Omental fat pad (tissue), 4 donors: ENCODE data around the gene RTF2. TPM values are rescaled to one million over a fixed set of nuclear protein-coding genes. Genes with fewer than 3 reads are reported as not detected.

ENCODE experiments used
- ATAC-seq: fragments of 150-250 bp; one replicate; pipeline ENCODE4 v1.9.1; 2016; ENCODE audit warnings: mild to moderate bottlenecking, moderate library complexity; ENCODE audit not compliant: low FRiP score
- DNase-seq: peaks from one replicate; pipeline ENCODE4 v3.0.0-alpha.2; 2019; ENCODE audit warnings: low spot score
- total RNA-seq, 4 donors: library from RNA; depleted of rRNA; stranded (reverse); fragments of >200 nt; gene quantifications; one replicate each; pipeline ENCODE4 v1.1.0, GENCODE V29; 2016
- TF ChIP-seq, protein P1 (sequence below), 3 donors: fragments of 450-650 bp; IDR thresholded peaks; one replicate each; pipeline ENCODE4 v1.5.1; 2016 to 2017; ENCODE audit warnings: antibody characterized with exemption in 3 of 3, mild to moderate bottlenecking in 3 of 3, moderate library complexity in 2 of 3

RTF2 gene
- total RNA-seq, 4 donors from 2014 or later, result 52.7 to 62.9 (median 53.7) TPM

DNA sequence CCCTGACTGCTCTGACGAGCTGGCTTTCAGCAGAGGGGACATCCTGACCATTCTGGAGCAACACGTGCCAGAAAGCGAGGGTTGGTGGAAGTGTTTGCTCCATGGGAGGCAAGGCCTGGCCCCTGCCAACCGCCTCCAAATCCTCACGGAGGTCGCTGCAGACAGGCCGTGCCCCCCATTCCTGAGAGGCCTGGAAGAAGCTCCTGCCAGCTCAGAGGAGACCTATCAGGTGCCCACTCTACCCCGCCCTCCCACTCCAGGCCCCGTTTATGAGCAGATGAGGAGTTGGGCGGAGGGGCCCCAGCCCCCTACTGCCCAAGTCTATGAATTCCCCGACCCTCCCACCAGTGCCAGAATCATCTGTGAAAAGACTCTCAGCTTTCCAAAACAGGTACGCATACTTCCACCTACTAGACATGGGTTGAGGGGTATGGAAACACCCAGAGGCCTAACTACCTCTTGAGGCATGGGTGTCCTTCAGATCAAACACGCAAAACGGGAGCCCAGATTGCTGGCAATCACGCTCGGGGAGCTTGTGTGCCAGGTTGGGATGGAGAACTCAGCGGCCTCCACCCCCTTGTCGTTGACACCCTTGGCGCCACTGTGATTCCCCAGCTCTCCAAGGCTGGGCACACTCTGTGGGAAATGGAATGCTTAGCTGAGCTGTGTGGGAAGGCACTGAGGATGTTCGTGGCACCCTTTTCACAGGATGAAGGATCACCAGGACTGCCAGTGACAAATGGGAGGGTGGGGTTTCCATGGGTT is 31.0 kb upstream of the RTF2 start:
- no peak for ATAC-seq
- TF ChIP-seq, protein P1, sequence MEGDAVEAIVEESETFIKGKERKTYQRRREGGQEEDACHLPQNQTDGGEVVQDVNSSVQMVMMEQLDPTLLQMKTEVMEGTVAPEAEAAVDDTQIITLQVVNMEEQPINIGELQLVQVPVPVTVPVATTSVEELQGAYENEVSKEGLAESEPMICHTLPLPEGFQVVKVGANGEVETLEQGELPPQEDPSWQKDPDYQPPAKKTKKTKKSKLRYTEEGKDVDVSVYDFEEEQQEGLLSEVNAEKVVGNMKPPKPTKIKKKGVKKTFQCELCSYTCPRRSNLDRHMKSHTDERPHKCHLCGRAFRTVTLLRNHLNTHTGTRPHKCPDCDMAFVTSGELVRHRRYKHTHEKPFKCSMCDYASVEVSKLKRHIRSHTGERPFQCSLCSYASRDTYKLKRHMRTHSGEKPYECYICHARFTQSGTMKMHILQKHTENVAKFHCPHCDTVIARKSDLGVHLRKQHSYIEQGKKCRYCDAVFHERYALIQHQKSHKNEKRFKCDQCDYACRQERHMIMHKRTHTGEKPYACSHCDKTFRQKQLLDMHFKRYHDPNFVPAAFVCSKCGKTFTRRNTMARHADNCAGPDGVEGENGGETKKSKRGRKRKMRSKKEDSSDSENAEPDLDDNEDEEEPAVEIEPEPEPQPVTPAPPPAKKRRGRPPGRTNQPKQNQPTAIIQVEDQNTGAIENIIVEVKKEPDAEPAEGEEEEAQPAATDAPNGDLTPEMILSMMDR (IDR thresholded peaks at IDR 0.05), result no peak
- no peak for DNase-seq

DNA sequence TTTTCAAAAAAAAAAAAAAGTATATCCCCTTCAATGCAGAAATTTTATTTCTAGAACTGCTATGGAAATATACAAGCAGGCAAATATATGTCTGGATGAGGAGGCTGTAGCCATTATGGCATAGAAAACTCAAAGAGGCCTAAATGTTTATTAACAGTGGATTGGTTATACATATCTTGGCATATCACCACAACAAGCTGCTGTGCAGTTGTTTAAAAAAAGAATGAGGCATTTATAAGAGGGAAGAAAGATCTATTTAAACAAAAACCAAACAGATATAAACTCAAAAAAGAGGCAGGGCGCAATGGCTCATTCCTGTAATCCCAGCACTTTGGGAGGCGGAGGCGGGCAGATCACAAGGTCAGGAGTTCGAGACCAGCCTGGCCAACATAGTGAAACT is 30.1 kb upstream of the RTF2 start:
- no peak for ATAC-seq
- TF ChIP-seq, protein P1 (IDR thresholded peaks at IDR 0.05), result no peak
- no peak for DNase-seq

DNA sequence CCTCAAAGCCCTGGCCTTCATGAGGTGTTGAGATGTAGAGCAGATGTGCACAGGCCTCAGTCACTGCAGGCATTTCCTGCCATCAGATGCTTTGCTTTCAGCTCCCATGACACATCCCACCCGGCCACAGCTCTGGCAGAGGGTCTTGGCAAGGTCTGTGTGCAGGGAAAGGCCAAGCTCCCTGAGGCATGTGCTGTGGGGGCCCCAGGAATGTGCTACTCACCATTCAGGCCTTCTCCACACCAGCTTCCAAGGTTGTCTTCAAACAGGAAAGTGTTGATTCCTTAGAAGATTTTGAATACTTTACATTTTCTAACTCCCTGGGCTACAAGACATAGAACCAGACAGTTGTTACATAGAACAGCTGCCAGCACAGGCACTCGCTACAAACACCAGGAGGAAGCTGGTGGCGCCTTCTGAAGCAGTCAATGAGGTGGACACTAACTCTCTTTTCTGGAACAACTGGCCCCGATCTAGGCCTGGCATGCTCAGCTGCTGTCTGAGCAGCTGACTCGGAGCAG is 28.6 kb upstream of the RTF2 start:
- DNase-seq (no peak), ATAC-seq (no peak)
- TF ChIP-seq, protein P1 (IDR thresholded peaks at IDR 0.05), result no peak

DNA sequence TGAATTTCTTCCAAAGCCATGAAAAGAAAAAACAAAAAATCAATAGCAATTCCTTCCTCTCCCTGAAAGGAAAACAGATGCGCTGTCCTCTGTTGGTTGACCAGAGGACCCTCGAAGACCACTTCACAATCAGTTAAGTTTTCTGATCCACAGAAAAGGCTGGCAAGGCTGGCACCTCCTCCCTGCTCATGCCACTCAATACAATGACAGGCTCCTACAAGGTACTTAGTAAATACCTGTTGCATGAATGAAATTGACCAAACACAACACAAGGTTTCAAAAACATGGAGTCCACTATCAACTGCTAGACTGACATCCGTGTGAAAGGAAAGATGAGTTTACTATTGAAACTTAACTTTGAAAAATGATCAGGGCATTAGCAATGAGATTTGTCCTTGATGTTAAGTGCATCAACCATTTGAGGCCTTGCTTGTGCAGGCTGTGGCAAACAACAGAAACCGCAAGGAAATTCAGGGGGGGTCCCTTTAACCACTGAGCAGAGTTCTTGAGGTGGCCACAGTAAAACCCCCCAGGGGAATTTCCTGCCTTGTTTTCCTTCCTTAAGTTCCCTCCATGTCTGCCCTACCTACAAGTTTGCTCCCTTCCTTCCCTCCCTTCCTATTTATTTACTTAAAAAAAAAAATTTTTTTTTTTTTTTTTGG is 27.9 kb upstream of the RTF2 start:
- no peak for DNase-seq
- TF ChIP-seq, protein P1 (IDR thresholded peaks at IDR 0.05), result no peak
- no peak for ATAC-seq

DNA sequence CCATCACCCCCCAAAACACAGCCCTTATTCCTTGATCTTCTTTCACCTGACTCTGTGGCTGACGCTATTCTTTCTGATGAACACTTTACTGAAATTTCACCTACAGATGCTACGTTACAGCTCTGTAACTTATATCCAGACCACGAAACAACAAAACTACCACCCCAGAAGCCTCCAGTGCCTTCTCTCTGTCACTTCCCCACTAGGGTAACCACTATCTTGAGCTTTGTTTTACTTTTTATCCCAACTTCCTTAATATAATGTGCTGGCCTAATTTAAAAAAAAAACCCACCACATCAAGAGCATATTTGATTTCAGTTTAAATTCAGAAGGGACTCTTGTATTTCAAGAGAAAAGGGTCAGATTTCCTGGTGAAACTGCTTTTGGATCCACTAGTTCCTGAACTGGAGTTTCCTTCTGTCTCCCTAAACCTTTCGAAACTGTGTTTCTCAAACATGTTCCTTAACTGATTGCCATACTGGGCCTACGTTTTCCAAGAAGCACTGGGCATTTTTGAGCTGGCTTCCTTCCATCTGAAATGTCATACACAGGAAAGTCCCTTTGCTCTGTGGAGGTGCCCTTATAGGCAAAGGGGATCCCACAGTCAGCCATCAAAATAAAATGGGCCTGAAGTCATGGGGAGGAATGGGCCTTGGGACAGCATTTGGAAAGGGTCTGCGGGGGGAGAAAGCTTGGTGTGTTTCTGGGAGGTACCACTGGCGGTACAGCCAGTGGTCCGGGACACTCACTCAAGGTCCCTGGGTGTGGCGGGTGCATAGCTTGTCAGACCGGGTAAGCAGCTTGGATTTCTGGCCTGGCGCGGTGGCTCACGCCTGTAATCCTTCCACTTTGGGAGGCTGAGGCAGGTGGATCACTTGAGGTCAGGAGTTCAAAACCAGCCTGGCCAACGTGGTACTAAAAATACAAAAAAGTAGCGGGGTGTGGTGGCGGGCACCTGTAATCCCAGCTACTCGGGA is 25.8 kb upstream of the RTF2 start:
- TF ChIP-seq, protein P1 (IDR thresholded peaks at IDR 0.05), result no peak
- no peak for DNase-seq
- no peak for ATAC-seq

DNA sequence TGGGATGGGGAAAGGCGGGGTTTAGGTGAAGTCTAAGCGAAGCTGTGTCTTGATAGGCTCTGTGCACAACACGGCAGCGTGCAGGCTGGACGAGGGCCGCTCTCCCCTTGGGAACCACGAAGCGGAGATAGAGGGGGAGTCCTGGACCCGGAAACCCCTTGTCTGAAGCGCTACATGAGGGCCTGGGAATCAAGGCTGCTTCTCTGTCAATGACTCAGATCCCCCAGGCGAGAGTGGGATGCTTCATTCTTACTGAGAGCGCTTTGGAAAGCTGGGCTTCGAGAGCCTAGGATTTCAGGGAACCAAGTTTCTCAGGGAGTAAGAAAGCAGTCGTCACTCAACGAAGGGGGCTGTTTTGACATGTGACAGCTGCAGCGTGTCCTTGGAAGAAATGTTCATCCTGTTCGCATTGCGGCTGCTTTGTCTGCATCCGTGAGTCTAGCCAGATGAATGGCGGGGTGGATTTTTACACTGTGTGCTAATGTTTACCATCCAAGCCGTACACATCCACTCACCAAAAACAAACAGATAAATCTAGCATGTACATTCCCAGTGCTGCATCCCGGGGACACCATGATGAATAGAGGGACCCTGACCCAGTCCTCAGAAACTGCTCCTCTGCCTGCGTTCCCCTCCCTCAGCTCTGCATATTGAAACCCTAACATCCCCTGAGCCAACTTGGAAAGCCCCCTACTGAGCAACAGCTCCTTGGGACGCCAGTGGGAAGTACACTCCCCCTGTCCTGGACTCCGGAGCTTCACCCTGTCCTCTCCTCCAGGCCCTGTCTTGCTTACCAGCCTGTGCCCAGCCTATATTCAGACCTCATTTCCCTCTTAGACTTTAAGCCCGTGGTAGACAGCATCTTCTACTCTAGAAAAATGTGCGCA is 24.5 kb upstream of the RTF2 start:
- ATAC-seq (no peak), DNase-seq (no peak)
- TF ChIP-seq, protein P1 (IDR thresholded peaks at IDR 0.05), result no peak
